Liver (tissue), 9 donors: Measurements from ENCODE around the gene VWA3A. TPM values are rescaled to one million over a fixed set of nuclear protein-coding genes. Genes with fewer than 3 reads are reported as not detected.

Experiments used
- DNase-seq: peaks from one replicate; pipeline ENCODE4 v3.0.0-alpha.2; 2017; ENCODE audit warnings: low spot score
- H3K27ac ChIP-seq, 2 donors: one replicate each; pipeline ENCODE4 v1.7.0; 2013; ENCODE audit warnings: inconsistent platforms in 2 of 2, low read length in 2 of 2, control low read depth in 1 of 2, low read depth in 1 of 2, mild to moderate bottlenecking in 1 of 2
- H3K27me3 ChIP-seq, 4 donors: one replicate each; pipeline versions ENCODE4 v1.6.1 to v1.7.0; 2013; ENCODE audit warnings: low read length in 3 of 4, inconsistent platforms in 1 of 4, mild to moderate bottlenecking in 1 of 4, moderate library complexity in 1 of 4; ENCODE audit not compliant: control insufficient read depth in 4 of 4, insufficient read depth in 4 of 4
- H3K36me3 ChIP-seq, 4 donors: one replicate each; pipeline versions ENCODE4 v1.6.1 to v1.7.0; 2013; ENCODE audit warnings: low read length in 3 of 4, mild to moderate bottlenecking in 3 of 4, low read depth in 1 of 4, moderate library complexity in 1 of 4; ENCODE audit not compliant: control insufficient read depth in 4 of 4, insufficient read depth in 3 of 4
- H3K4me1 ChIP-seq, 4 donors: one replicate each; pipeline versions ENCODE4 v1.6.1 to v1.7.0; 2013; ENCODE audit warnings: low read length in 3 of 4, mild to moderate bottlenecking in 3 of 4, moderate library complexity in 1 of 4; ENCODE audit not compliant: control insufficient read depth in 4 of 4, insufficient read depth in 4 of 4
- H3K4me3 ChIP-seq, 3 donors: one replicate each; pipeline versions ENCODE4 v1.6.1 to v1.7.0; 2013; ENCODE audit warnings: low read length in 3 of 3, control low read depth in 1 of 3, low read depth in 1 of 3, mild to moderate bottlenecking in 1 of 3
- H3K9ac ChIP-seq, 2 donors: one replicate each; pipeline ENCODE4 v1.7.0; 2013; ENCODE audit warnings: low read length in 2 of 2, mild to moderate bottlenecking in 2 of 2, moderate library complexity in 2 of 2, control low read depth in 1 of 2, low read depth in 1 of 2
- H3K9me3 ChIP-seq, 4 donors: one replicate each; pipeline versions ENCODE4 v1.6.1 to v1.7.0; 2013; ENCODE audit warnings: low read length in 3 of 4; ENCODE audit not compliant: control insufficient read depth in 4 of 4
- ATF3 ChIP-seq: IDR thresholded peaks from 2 replicates; pipeline ENCODE4 v1.6.1; 2016; ENCODE audit warnings: antibody characterized with exemption
- CTCF ChIP-seq: fragments of 150-350 bp; IDR thresholded peaks from 2 replicates; pipeline ENCODE4 v1.5.1; 2017; ENCODE audit warnings: improper control_type of control experiment, low read depth, low read length; ENCODE audit not compliant: missing input control
- EGR1 ChIP-seq, 2 donors: IDR thresholded peaks; 2 replicates each; pipeline ENCODE4 v1.6.1; 2016 to 2018; ENCODE audit warnings: antibody characterized with exemption in 2 of 2, low read depth in 2 of 2
- FOXA1 ChIP-seq: IDR thresholded peaks from 2 replicates; pipeline ENCODE4 v1.6.1; 2016; ENCODE audit warnings: antibody characterized with exemption
- FOXA2 ChIP-seq: IDR thresholded peaks from 2 replicates; pipeline ENCODE4 v1.6.1; 2016; ENCODE audit warnings: antibody characterized with exemption
- GABPA ChIP-seq, 2 donors: IDR thresholded peaks in 1 of 2; conservative IDR thresholded peaks in 1 of 2; 2 replicates each; pipeline ENCODE4 v1.6.1; 2016; ENCODE audit warnings: antibody characterized with exemption in 2 of 2, mild to moderate bottlenecking in 1 of 2, moderate library complexity in 1 of 2
- HNF4A ChIP-seq, 2 donors: conservative IDR thresholded peaks; 2 replicates each; pipeline ENCODE4 v1.6.1; 2016; ENCODE audit warnings: antibody characterized with exemption in 2 of 2, mild to moderate bottlenecking in 2 of 2
- HNF4G ChIP-seq: IDR thresholded peaks from 2 replicates; pipeline ENCODE4 v1.6.1; 2016; ENCODE audit warnings: antibody characterized with exemption
- JUND ChIP-seq, 2 donors: IDR thresholded peaks; 2 replicates each; pipeline ENCODE4 v1.6.1; 2016; ENCODE audit warnings: antibody characterized with exemption in 2 of 2
- MAX ChIP-seq: IDR thresholded peaks from 2 replicates; pipeline ENCODE4 v1.6.1; 2016; ENCODE audit warnings: antibody characterized with exemption
- NR2F2 ChIP-seq: IDR thresholded peaks from 2 replicates; pipeline ENCODE4 v1.6.1; 2016; ENCODE audit warnings: antibody characterized with exemption
- RAD21 ChIP-seq, 2 donors: IDR thresholded peaks; 2 replicates each; pipeline ENCODE4 v1.6.1; 2016; ENCODE audit warnings: antibody characterized with exemption in 2 of 2, mild to moderate bottlenecking in 2 of 2
- REST ChIP-seq: IDR thresholded peaks from 2 replicates; pipeline ENCODE4 v1.6.1; 2016; ENCODE audit warnings: antibody characterized with exemption, mild to moderate bottlenecking
- RXRA ChIP-seq, 2 donors: IDR thresholded peaks; 2 replicates each; pipeline ENCODE4 v1.6.1; 2017 to 2018; ENCODE audit warnings: antibody characterized with exemption in 2 of 2, mild to moderate bottlenecking in 1 of 2
- SP1 ChIP-seq: IDR thresholded peaks from 2 replicates; pipeline ENCODE4 v1.6.1; 2018; ENCODE audit warnings: antibody characterized with exemption, mild to moderate bottlenecking
- TAF1 ChIP-seq: conservative IDR thresholded peaks from 2 replicates; pipeline ENCODE4 v1.6.1; 2016; ENCODE audit warnings: antibody characterized with exemption, mild to moderate bottlenecking
- YY1 ChIP-seq: IDR thresholded peaks from 2 replicates; pipeline ENCODE4 v1.6.1; 2016; ENCODE audit warnings: antibody characterized with exemption, mild to moderate bottlenecking
- ZBTB33 ChIP-seq: IDR thresholded peaks from 2 replicates; pipeline ENCODE4 v1.6.1; 2016; ENCODE audit warnings: antibody characterized with exemption
- WGBS: extraction: QIAGEN DNeasy Blood & Tissue Kit; methylation state at CpG from one replicate; pipeline ENCODE4 v1.1.7; 2013; 5-methylcytosine and 5-hydroxymethylcytosine counted together
- polyA plus RNA-seq, 2 donors: library from polyadenylated mRNA; stranded (reverse) in 1 of 2; unstranded in 1 of 2; fragments of 200-250 nt in 1 of 2; fragments of >200 nt in 1 of 2; fragmentation: Nextera tagmentation in 1 of 2; extraction: Ambion mirVana in 1 of 2; gene quantifications; one replicate each; pipeline versions ENCODE4 v1.2.1 to v1.2.3, GENCODE V29; 2013 to 2015
- total RNA-seq, 2 donors: library from RNA; depleted of rRNA; stranded (reverse); fragments of >200 nt; gene quantifications; one replicate each; pipeline ENCODE4 v1.2.3, GENCODE V29; 2014
- donor health status: healthy.
- donor health status: healthy.
- donor health status: healthy.
- donor health status: healthy.
- donor health status: healthy.

VWA3A gene
- total and polyA plus RNA-seq, 4 donors = 0.05 to 0.17 TPM; not detected in 2

- H3K36me3 ChIP-seq = peaks cover 0 to 4% (median 2%) of the 10 kb centered on the region in 4 donors
- no peak overlapping the region for H3K4me3 ChIP-seq
- 97% methylated on average over 1 of the region's 1 CpG for WGBS
- H3K27ac ChIP-seq = no peak overlapping the region
- no peaks in the 10 kb centered on the region for H3K4me1 ChIP-seq
- TF ChIP-seq CTCF (no peak), EGR1 (IDR thresholded peaks at IDR 0.05; ENCODE audit: low read depth in 2 of 2) (no peak), ATF3 (no peak), HNF4G (no peak), FOXA2 (no peak)
- no peak overlapping the region for H3K9ac ChIP-seq
- no peaks in the 10 kb centered on the region for H3K27me3 ChIP-seq
- DNase-seq = no peak
- H3K9me3 ChIP-seq = no peaks in the 10 kb centered on the region
These were observed 5.9 kb upstream of the VWA3A start for GRCh38 chr16:22086440-22086839.

- DNase-seq = no peak
- H3K4me1 ChIP-seq = no peaks in the 10 kb centered on the region
- no peaks in the 10 kb centered on the region for H3K27me3 ChIP-seq
- H3K36me3 ChIP-seq = peaks cover 0 to 4% (median under 1%) of the 10 kb centered on the region in 4 donors
- 100% methylated on average over 1 of the region's 1 CpG for WGBS
- H3K4me3 ChIP-seq = no peak overlapping the region
- TF ChIP-seq ZBTB33 (no peak), FOXA2 (no peak), HNF4A (conservative IDR thresholded peaks at IDR 0.05) (no peak), NR2F2 (no peak), SP1 (no peak), GABPA (IDR thresholded peaks at IDR 0.05 in 1 of 2, conservative IDR thresholded peaks at IDR 0.05 in 1 of 2) (no peak), TAF1 (no peak), RXRA (IDR thresholded peaks at IDR 0.05) (no peak), REST (no peak), EGR1 (IDR thresholded peaks at IDR 0.05; ENCODE audit: low read depth in 2 of 2) (no peak), ATF3 (no peak), YY1 (no peak), MAX (no peak), RAD21 (IDR thresholded peaks at IDR 0.05) (no peak), CTCF (no peak), JUND (IDR thresholded peaks at IDR 0.05) (no peak), FOXA1 (no peak), HNF4G (no peak)
- H3K27ac ChIP-seq = no peak overlapping the region
- no peak overlapping the region for H3K9ac ChIP-seq
- no peaks in the 10 kb centered on the region for H3K9me3 ChIP-seq
These were observed 3.7 kb upstream of the VWA3A start for GRCh38 chr16:22088642-22089041.
